NCI-H82 (cell line): ENCODE measurements around the gene SLC2A9.

Experiments used
- DNase-seq: peaks from one replicate; lab custom pipeline; 2025; lab: John Stamatoyannopoulos, UW

SLC2A9 gene

DNA sequence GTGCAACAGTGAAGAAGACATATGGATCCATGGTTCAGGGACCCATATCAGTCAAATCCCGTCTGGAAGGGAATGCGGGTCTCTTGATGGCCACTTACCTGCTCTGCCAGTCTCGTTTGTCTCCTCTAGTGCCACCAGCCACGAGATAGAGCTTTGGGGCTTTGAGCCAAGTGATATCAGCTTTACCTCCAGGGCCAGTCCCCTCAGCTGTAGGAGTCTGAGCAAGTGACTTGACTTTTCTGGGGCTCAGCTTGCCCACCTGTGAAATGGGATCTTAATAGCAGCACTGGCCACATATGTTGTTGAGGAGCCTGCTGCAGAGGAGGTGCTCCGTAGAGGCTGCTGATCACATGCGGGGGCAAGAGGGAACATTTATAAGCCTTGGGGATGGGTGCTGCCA, 1.2 kb downstream of the SLC2A9 start:
- peak; percentile 4 for DNase-seq

DNA sequence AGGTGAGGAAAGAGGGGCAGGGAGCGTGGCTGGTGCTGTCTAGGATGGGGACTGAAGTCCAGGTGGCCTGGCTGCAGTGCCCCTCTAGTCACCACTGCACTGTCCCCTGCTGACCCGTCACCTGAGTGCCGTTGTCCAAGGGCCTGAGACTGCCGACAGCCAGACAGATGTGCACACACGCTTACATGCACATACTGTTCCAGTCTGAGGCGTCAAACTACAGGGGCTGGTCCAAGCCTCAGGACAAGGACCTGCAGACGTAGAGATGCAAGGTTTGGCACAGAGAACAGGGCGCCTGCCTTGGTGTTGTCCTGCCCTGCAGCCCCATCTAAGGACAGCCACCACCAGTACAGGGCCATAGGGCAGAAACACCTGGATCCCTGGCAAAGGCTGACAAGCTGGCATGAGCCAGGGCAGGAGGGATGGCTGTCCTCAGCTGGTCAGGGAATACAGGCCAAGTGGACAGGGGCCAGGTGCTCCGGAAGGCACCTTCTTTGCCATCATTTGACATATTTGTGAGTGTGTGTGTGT, 1.7 kb downstream of the SLC2A9 start:
- no peak for DNase-seq

DNA sequence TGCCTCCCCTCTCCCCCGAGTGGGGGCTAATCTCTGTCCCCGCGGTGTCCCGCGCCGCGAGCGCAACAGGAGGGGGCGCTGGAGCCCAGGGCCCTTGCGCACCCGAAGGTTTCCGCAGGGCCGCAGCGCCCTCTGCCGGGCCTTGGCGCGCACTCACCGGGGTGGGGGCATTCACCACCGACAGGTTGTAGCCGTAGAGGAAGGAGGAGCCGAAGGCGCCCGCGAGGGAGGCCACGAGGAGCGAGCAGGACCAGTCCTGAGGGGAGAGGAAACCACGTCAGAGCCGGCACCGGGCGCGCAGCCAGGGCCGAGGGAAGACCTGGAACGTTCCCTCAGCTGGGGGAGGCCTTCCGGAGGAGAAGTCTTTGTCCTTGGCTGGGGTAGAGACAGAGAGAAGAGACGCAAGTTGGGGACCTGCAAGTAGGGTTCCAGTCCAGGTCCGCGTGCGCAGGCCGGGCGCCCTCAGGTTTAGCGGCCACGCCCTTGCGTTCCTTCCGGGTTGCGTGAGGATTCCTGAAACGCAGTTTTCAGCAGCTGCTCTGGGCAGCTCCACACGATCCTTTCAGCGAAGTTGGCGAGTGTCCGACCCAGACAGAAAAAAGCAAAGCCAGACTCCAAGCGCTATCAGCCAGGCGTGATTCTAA, 2.4 kb downstream of the SLC2A9 start:
- peak; percentile 85 for DNase-seq

DNA sequence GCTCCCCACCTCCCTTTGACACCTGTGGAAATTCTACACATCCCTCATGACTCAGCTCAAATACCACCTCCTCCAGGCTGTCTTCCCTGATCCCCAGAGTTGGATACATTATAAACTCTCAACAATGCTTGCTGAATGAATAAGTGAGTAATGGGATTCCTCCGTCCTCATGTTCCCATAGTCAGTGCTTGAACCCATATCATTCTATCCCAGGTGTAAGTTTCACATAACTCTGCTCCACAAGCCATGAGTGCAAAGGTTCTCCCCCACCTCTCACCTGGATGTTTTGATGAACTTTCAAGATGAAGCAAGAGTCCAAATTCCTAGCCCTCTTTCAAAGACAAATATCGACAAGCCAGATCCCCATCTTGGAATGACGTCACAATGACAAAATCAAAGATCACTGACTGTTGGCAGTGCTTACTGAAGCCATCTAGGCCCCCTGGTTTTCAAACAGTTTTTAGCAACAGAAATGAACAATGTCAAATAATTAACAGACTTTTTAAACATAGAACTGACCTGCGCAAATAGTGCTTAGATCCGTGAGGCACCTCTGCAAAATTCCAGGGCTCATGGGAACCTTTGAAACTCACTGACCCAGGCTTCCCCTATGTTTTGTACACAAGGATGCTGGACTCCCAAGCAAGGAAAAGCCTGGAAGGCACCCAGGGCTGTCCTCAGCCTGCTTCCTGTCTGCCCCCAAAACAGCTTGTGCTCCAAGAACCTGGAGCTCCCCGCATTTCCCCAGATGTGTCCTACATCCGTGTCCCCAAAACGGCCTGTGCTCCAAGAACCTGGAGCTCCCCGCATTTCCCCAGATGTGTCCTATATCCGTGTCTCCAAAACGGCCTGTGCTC, 4.0 kb downstream of the SLC2A9 start:
- DNase-seq = no peak

DNA sequence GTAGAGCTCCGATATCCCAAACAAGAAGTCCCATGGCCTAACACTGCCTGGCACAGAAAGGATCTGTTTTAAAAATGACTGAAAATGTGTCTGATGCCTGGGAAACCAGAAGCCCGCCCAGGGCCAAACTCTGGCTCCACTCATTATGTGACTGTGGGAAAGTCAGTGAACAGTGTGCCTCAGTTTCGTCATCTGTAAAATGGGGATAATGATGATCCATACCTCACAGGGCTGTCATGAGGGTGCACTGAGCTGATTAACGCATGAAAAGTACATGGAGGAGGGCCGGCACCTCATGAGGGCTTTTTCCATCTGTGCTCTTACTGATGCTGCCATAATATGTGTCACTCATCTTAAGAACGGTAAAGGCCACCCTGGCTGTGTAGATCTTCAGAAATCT, 5.1 kb downstream of the SLC2A9 start:
- DNase-seq = no peak

DNA sequence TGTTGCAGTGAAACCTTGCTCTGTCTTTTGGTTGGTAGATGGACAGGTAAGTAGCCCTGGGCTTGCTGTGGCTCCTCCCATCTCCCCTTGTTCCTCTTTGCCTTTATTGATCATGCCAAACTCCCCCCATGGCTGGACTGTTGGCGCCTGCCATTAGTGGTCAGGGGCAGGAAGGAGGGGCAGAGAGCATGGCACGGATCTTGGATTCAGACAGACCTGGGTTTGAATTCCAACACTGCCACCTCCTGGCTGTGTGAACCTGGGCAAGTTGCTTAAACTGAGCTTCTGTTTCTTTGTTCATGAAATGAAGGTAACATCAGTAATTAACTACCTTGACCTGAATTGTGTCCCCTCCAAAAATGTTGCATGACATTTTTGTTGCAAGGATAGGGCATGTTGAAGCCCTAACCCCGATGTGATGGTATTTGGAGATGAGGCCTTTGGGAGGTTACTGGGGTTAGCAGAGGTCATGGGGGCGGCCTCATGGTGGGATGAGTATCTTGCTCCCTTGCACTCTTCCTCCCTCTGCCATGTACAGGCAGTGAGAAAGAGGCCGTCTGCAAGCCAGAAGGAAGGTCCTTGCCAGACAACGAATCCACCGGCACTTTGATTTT, 6.0 kb downstream of the SLC2A9 start:
- peak; percentile 73 for DNase-seq

DNA sequence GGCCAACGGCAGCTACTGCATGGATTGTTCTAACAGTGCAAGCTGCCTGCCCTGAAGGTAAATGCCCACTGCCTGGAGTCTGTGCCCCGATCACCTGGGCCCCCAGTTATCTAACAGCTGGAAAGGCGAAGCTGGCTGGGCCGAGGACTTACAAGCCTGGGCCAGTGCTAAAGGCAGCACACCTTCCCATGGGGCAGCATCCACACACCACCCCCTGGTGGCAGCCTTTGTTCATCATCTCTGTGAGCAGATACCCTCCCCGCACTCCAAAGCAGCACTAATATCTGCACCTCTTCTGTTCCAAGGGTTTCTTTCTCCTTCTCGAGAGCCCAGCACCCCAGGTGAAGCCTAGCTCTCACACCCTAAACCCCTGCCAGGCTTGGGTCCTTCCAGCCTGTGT, 7.6 kb downstream of the SLC2A9 start:
- peak; percentile 73 for DNase-seq

DNA sequence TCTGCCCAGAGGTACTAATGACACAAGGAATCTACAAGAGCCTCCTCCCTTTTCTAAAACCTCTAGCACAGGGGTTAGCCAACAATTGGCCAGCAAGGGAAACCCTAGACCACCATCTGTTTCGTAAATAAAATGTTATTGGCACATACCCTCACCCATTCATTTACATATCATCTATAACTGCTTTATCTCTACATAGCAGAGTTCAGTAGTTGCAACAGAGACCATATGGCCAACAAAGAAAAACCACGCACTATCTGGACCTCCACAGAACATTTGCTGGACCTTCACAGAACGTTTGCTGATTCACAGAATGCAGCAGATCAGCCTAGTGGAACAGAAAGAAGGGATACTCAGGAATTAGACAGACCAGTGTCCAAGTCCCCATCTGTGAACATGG, 9.4 kb downstream of the SLC2A9 start:
- DNase-seq = peak; percentile 19

DNA sequence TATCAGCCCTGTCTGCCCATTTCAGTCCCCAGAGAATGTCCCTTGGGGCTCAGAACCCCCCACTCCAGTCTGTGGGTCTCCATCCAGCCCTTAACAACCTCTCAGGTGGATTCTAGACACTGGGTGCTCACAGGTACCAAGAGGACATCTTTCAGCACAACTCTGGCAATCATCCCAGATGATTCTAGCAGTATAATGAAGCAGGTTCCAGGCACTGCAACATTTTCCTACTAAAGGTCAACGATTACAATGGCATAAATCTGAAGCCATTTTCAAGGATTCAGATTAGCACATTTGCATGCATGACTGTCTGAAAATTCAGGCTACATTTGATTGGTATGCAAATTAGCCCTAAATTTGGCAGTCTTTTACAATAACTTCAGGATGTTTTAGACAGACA, 10.0 kb downstream of the SLC2A9 start:
- no peak for DNase-seq

DNA sequence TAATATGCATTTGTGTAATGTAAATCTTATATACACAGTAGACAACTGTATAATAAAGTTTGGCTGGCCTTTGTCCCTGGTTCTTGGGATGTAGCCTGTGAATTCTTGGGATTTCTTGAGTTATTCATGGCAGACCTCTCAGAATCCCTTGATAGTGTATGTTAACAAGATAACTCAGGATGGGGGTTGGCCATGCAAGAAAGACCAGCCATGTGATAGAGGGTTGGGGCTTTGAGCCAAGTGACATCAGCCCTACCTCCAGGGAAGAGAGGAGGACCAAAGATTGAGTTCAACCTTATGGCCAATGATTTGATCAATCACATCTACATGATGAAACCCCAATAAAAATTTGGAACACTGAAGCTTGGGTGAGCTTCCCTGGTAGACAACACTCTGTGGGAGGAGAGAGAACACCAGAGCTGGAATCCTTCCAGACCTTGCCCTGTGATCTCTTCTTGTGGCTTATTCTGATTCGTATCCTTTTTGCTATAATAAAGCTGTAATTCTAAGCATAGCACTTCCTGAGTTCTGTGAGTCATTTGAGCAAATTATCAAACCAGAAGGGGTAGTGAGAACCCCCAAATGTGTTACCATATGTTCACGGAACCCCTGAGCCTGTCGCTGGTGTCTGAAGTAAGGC, 11.3 kb downstream of the SLC2A9 start:
- DNase-seq = no peak

DNA sequence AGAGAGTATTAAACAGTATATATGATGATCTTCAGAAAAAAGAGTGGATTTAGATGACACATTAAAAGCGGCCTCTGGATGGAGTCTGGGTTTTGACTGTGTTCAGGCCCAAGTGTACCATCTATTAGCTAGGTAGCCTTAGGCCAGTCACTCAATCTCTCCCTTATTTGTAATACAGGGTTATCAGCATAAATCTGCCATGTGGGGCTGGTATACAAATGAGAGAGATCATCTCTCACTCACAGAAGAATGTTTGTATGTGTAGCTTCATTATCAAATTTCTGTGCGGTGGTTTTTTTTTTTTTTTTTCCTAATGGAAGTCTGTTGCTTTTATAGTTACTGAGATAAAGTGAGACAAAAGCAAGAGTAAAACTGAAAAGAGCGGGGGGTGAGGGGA, 12.7 kb downstream of the SLC2A9 start:
- no peak for DNase-seq

DNA sequence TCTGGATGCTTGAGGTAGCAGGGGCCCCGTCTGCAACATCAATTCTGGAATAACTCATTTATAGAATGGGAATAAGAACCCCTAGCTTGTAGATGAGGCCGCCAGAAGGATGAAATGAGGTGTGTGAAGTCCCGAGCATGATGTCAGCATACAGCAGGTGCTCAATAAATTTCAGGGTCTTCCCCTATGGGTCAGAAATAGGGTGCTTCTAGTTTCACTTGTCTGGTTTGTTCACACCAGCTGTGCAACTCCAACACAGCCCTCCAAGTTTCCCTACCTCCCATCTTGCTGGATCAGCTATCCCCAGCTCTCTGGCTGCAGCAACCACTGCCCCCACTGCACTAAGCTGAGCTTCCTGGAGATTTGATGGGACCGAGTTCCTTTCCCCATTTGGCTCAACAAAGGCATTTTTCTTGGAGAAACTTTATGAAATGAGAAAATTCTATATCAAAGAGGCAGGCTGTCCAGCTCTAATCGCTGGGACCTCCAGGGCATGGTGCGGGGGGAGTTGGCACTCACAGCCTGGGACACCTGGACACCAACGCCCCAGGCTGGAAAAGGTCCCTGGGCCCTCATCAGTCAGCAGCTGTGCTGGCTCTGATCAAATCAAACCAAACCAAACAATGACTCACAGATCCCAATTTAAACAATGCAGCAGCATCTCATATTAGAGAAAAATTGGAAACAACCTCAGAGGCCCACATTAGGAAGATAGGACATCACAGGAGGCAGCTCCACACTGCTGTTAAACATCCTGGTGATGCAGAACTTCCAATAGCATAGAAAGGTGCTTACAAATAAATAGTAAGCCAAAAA, 13.3 kb downstream of the SLC2A9 start:
- DNase-seq = no peak

DNA sequence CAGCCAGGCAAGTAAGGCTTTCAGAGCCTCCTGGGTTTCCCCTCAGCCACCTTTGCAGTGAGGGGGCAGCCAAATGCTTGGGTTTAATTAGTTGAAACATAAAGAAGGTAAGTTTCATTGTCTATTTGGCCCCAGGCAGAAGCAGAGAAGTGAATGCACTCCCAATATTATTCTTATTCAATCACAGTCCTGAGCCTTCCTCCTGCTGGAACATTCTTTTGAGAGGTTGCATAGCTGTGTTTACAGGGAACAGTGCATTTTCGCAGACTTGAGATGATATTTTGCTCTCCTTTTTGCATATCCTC, 13.9 kb downstream of the SLC2A9 start:
- no peak for DNase-seq

DNA sequence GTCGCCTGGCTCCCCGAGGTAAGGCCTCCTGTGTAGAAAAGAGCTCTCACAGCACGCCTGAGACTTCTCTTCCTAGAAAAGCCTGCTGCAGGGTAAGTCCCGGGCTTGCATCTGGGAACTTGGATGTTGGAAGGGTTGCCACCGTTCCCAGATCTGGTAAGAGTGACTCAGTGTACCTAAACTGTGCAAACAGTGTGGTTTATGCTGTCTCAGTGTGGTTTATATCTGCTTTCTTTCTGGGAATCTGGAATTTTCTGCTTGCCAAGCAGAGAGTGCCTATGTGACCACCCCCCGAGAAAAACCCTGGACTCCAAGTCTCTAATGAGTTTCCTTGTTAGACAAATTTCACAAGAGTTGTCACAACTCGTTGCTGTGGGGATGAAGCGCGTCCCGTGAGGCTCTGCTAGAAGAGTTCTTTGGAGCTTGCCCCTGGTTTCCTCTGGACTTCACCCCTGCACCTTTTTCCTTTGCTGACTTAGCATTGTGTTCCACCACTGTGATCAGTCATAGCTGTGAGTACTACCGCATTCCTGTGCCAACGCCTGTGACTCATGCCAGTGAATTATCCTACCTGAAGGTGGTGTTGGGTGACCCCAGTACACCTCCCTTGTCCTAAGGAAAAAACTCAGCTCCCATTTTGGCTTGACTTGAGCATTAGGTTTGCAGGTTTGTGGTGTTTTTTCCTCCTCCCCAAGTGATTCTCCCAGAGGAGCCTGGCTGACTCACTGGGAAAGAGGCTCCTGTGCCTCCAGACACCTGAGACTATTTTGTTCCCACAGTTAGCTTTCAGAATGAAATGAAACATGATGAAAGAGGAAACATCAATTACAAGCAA, 14.5 kb downstream of the SLC2A9 start:
- no peak for DNase-seq

DNA sequence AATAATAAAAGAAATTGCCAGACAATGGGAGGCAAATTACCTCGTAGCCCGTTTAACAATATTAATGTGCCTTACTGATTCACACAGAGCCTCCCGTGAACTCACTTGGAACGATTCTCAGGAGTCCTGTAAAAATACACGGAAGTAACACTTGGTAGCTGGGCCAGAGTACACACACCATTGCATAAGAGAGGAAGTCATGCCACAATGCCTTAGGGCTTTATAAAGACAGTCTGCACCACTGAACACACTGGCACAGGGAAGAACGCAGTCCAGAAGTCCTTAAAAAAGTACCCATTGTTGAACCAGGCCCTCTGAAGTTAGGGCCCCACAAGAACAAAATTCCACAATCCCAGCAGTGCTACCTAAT, 15.1 kb downstream of the SLC2A9 start:
- no peak for DNase-seq

DNA sequence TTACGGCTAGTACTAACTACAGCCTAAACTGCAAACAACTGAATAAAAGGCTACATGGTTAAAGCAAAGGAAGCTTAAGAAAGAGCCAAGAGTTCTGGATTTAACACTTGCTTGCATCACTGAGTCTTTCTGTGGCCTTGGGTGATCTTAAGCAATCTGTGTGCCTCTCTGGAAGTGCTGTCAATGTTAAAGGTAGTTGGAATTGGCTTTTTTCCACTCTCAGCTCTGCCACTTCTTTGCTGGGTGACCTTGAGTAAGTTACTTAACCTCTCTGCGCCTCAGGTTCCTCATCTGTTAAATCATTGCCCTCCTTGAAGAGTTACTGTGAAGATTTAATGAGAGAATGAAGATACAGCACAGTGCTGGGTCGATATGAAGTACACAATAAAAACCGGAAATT, 15.7 kb downstream of the SLC2A9 start:
- no peak for DNase-seq

DNA sequence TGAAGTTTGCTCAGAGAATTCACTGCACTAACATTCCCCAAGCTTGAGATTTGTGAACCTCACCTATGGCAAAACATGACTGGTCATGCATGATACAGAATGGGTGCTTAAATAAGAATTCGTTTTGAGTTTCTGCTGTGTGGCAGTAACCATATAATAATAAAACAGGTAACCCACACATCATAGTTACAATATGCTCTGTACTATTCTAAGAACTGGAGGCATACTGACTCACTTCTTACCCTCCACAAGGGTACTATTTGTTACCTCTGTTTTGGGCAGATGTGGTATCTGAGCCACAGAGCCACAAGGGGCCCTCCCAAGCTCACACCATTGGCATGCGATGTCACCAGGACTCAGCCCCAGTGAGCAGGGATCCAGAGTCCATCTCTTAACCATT, 17.6 kb downstream of the SLC2A9 start:
- no peak for DNase-seq

DNA sequence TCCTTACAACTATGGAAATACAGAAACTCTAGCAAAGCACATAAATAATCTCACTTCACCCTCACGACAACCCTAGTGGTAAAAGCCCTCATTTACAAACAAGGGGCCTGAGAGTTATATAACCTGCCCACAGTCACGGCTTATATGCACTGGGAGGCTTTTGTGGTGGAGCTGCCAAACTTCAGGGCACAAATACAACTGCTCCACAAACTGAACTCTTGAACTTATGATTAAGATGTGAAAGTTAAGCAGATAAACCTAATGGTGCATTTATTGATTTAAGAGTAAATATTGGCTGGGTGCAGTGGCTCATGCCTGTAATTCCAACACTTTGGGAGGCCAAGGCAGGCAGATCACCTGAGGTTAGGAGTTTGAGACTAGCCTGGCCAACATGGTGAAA, 19.0 kb downstream of the SLC2A9 start:
- DNase-seq = no peak

DNA sequence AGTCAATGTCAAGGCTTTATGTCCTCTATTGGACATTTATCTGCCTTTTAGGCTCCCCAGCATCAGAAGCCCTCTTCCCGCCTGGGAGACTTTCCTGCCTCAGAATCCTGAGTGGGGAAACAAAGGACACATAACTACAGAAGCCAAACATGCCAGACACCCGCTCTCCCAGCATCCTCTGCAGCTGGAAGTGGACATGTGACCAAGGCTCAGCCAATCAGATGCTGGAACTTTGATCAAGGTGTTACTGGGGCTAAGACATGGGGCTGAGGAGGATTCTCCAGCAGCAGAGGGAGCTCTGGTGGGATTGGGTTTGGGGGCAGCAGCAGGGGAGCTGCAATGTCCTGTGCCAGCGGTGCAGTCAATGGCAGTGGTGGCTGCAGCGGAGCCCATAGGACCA, 19.5 kb downstream of the SLC2A9 start:
- DNase-seq = no peak

DNA sequence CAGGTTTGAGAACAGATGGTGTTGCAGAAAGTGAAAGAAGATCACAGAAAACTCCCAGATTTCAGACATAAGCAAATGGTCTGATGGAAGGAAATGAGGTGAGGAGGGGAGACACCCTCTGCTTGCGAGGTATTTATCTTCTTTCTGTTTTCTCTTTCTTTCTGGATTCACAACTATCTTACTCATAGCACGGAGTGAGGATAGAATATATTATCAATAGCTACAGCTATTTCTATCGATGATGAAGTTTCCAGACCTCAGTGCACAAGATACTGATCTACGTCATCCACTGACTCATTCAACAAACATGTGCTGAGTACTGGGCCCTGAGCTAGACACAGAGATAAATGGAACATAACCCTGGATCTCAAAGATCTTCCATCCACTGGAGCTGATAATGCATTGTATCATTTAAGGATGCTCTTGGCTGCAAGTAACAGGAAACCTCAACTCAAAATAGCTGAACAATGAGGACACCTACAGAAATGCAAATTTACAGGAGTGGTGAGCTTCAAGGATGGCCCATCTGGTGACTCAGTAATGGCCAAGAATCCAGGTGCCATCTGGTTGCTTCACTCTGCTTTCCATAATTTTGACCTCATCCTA, 21.2 kb downstream of the SLC2A9 start:
- DNase-seq = no peak

DNA sequence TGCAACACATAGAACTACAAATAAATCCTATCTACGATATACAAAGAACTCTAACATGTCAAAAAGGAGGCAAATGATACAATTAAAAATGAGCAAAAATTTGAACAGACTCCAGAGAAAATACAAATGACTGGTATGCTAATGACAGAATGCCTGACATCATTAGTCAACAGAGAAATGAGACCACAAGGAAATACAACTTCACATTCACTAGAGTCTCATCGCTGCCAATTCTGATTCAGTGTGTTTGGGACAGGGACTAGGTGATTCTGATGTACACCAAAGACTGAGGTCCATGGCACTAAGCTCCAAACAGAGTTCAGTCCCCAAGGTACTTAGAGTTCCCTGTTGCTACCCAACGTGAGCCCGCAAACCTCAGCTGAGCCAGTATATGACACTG, 23.4 kb downstream of the SLC2A9 start:
- no peak for DNase-seq
